ENCODE measurements around the gene CRTAC1. TPM values are rescaled to one million over a fixed set of nuclear protein-coding genes. Genes with fewer than 3 reads are reported as not detected.
A peak's percentile ranks its signal among the peaks of the same experiment; 100 is the strongest.
"Not testable (repeated sequence)": the region's sequence is repeated elsewhere in the genome, so short reads cannot be mapped to it uniquely, and the experiment has no call there.

The CRTAC1 gene
- total and polyA plus RNA-seq, 10 donors, result 0.17 to 0.74 (median 0.26) TPM; not detected in 5

DNA sequence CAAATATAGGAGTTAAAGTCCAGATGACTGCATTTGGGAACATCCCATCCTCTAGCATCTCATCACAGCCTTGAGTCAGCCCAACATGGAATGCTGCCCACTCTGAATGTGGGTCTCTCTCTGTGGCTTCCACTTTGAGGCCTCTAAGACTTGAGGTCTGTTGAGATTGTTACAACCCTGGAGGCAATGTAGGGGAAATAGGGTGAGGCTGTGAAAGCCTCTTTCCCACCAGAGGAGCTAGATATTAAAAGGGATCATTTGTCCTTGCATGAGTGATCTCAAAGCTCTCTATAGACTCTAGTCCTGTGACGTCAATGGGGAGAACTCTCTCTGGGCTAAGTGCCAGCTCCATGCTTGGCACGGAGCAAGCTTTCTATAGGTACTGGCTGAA lies 187.1 kb downstream of the CRTAC1 start:
- no peak overlapping the region for H3K27ac ChIP-seq
- 28 to 51% (median 43%) methylated on average over 2 of the region's 2 CpGs for WGBS, 5 donors

GRCh38 chr10:97842656-97843280 lies 187.7 kb downstream of the CRTAC1 start:
- no peak for DNase-seq
- Histone ChIP-seq H3K9me3 (peaks cover 0 to 7% (median 0%) of the 10 kb centered on the region in 8 donors), H3K27me3 (replicated peaks in 1 of 7) (peaks cover 0 to 40% (median 0%) of the 10 kb centered on the region in 7 donors), H3K27ac (no peak overlapping the region), H3K36me3 (no peaks in the 10 kb centered on the region), H3K4me3 (no peak overlapping the region), H3K4me1 (no peaks in the 10 kb centered on the region)
- intact Hi-C loops (cut with DNase I; ENCODE audit: low total_unique reads), result no loop called here
- no peak for TF ChIP-seq POLR2AphosphoS5 (IDR thresholded peaks at IDR 0.05)
- TF ChIP-seq CTCF (IDR thresholded peaks at IDR 0.05 in 8 of 11, conservative IDR thresholded peaks at IDR 0.05 in 3 of 11), result no peak
- TF ChIP-seq POLR2A (IDR thresholded peaks at IDR 0.05), result no peak
- WGBS, 5 donors, result 19 to 30% (median 26%) methylated on average over 7 of the region's 7 CpGs

More for the DNA sequence above, 187.1 kb downstream of the CRTAC1 start:
- DNase-seq, result no peak
- Histone ChIP-seq H3K4me1 (no peaks in the 10 kb centered on the region), H3K27me3 (replicated peaks in 1 of 7) (peaks cover 0 to 42% (median 0%) of the 10 kb centered on the region in 7 donors), H3K9me3 (peaks cover 0 to 7% (median 0%) of the 10 kb centered on the region in 8 donors), H3K36me3 (no peaks in the 10 kb centered on the region), H3K4me3 (no peak overlapping the region)
- intact Hi-C loops (cut with DNase I; ENCODE audit: low total_unique reads), result no loop called here
- TF ChIP-seq POLR2AphosphoS5 (IDR thresholded peaks at IDR 0.05) (no peak), POLR2A (IDR thresholded peaks at IDR 0.05) (no peak), CTCF (IDR thresholded peaks at IDR 0.05 in 8 of 11, conservative IDR thresholded peaks at IDR 0.05 in 3 of 11) (no peak)

- H3K4me1 ChIP-seq; H3K27ac ChIP-seq; intact Hi-C loops (cut with DNase I; ENCODE audit: low total_unique reads); H3K36me3 ChIP-seq; H3K4me3 ChIP-seq; H3K9me3 ChIP-seq; DNase-seq: not testable (repeated sequence)
- H3K27me3 ChIP-seq (replicated peaks in 1 of 7), result peaks cover 0 to 39% (median 0%) of the 10 kb centered on the region in 7 donors
- WGBS, 5 donors, result 13 to 38% (median 17%) methylated on average over 1 to 2 of the region's 3 CpGs
These were observed 188.3 kb downstream of the CRTAC1 start for GRCh38 chr10:97842114-97842513.

- DNase-seq; H3K36me3 ChIP-seq; H3K27ac ChIP-seq; H3K4me1 ChIP-seq; H3K4me3 ChIP-seq; intact Hi-C loops (cut with DNase I; ENCODE audit: low total_unique reads); H3K9me3 ChIP-seq: not testable (repeated sequence)
- 90 to 96% (median 92%) methylated on average over 11 to 20 of the region's 22 CpGs for WGBS, 5 donors
- H3K27me3 ChIP-seq (replicated peaks in 1 of 7), result peaks cover 0 to 45% (median 0%) of the 10 kb centered on the region in 7 donors
These were observed 189.3 kb downstream of the CRTAC1 start for GRCh38 chr10:97841166-97841565.

DNA sequence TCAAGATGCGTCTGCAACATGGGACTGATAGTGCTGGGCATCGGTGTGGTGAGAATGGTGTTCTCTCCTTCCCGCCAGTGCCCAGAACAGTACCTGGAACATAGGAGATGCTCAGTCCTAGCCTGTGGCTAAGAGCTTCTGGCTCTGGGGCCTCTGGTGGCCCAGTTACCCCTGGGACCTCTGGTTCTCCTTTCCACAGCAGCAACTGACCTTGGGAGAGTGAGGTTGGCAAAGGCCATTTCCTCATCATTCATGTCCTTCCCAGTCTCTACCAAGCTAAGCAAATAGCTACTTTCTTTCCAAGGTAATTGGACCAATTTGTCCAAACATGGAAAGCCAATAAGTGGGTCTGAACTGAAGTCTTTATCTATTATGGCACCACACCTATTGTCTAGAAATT lies 192.3 kb downstream of the CRTAC1 start:
- Histone ChIP-seq H3K27ac (no peak overlapping the region), H3K27me3 (replicated peaks in 1 of 7) (peaks cover 0 to 26% (median 0%) of the 10 kb centered on the region in 7 donors), H3K4me1 (no peaks in the 10 kb centered on the region), H3K9me3 (no peaks in the 10 kb centered on the region), H3K4me3 (no peak overlapping the region), H3K36me3 (no peaks in the 10 kb centered on the region)
- TF ChIP-seq POLR2AphosphoS5 (IDR thresholded peaks at IDR 0.05) (no peak), CTCF (IDR thresholded peaks at IDR 0.05 in 8 of 11, conservative IDR thresholded peaks at IDR 0.05 in 3 of 11) (no peak), POLR2A (IDR thresholded peaks at IDR 0.05) (no peak)
- 90 to 98% (median 91%) methylated on average over 3 of the region's 3 CpGs for WGBS, 5 donors
- intact Hi-C loops (cut with DNase I; ENCODE audit: low total_unique reads), result no loop called here
- DNase-seq, result peak; percentile 18

Data from spleen (tissue), 11 donors.